ENCODE data around the gene CCDC141.

DNA sequence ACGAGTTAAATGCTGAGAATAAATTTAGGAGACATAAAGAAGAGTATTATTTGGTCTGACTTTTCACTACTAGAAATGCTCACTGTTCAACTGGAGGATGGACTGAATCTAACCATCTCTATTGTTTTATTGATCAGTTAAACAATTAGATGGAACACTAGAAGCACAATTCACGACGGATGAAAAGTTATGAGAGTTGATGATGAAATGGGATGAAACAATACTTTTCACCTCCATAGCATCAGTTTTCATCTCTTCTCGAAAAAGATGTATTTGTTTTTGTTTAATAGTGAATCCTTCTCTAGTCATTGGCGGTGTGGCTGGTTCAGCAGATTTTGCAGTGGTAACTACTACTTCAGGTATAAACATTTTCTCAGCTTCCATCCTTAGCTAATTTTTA is 262.0 kb downstream of the CCDC141 start:
- TF ChIP-seq CTCF (IDR thresholded peaks at IDR 0.05; ENCODE audit: low read depth, low read length) (no peak), POLR2A (IDR thresholded peaks at IDR 0.05; ENCODE audit: extremely low read depth, insufficient read length) (no peak)
